Activated T-cell treated with anti-CD3 and anti-CD28 coated beads for 24 hours (primary cell): ENCODE results near the gene ZFP69B.
"Not testable (repeated sequence)": the region's sequence is repeated elsewhere in the genome, so short reads cannot be mapped to it uniquely, and the experiment has no call there.

ENCODE experiments used
- DNase-seq: peaks from one replicate; pipeline ENCODE4 v3.0.0-alpha.2; 2020; ENCODE audit warnings: low read depth

Gene ZFP69B

DNA sequence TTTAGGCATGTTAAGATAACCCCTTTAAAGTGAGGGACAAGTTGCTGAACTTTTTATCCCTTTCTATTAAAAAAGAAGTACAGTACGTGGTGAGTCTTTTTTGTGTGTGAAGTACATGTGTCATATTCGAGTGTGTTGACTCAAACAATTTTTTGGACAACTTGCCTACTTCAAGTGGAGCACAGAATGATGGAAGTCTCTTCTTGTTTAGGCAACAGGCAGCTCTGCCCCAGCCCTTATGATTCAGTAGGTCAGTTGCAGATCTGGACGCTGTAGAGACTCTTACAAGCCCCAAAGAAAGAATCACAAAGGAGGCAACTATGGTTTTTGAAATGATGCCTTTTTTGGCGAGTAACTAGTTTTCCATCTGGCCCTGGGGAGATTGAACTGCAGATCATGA is 14.4 kb upstream of the ZFP69B start:
- no peak for DNase-seq

DNA sequence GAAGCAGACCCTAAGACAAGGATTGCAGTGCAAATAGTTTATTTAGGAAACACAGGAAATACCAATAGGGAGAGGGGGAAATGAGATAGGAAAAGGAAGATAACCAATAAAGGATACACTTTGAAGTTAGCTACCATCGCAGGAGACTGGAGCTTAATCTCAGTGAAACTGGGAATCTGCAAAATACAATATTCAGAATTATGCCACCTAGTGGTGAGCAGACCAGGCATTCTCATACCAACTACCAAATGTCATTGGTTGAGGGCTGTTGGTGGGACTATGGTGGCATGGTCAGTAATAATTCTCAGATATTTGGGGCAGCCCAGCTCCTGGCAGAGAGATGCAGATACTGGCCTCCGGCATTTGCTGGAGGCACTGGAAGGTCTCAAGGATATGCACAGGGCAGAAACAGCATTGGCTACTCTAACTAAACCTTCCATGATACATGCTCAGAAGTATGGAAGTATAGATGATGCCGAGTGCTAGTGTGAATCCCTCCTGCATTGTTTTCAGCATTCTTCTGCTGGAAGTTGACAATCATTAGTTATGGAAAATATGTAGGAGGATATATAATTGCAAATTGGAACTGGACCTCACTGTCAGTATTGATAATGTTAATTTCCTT is 11.8 kb upstream of the ZFP69B start:
- no peak for DNase-seq

DNA sequence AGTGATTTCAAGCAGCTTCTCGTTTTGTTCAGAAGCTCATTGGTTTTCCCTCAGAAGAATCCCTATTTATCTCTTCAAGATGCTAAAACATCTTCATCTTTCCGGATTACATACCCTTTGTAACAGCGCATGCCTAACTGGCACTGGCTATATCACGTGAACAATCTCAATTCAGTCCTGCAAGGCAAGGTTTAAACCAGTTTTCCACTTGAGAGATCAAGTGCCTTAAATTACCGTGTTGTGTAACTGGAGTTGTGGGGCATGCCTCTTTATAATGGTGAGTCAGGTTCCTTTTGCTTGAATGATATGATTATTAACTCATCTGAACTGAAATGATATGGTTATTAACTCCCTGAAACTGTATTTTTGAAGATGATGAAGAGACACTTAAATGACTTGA is 11.0 kb upstream of the ZFP69B start:
- DNase-seq, result no peak

DNA sequence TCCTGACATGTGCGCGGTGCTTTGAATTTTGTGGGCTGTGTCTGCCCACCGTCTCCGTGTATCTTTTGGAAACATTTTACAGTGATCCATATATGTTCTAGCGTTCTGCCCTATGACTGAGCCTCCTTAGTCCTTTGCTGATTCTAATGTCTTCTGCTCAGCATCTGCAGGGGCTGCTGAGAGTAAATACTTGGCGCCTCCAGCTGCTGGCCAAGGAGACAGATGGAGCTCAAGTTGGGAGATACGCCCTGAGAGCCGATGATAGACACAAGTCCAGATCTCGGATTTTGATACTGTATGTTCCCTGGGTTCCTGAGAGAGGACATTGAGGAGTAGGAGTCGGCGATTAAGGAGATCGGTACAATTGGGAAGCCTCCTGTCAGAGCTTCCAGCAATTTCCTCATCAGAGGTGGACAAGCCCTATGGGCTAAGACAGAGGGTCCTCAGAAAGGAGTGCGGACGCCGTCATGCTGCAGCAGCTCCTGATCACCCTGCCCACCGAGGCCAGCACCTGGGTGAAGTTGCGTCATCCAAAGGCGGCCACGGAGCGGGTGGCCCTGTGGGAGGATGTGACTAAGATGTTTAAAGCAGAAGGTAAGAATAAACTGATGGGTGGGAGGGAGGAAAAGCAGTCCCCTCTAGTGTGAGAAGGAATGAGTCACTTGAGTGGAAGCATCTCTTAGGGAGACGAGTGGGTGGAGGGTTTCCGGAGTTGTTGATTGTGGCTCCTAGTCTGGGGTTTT is 390 bp downstream of the ZFP69B start:
- peak; percentile 77 for DNase-seq

DNA sequence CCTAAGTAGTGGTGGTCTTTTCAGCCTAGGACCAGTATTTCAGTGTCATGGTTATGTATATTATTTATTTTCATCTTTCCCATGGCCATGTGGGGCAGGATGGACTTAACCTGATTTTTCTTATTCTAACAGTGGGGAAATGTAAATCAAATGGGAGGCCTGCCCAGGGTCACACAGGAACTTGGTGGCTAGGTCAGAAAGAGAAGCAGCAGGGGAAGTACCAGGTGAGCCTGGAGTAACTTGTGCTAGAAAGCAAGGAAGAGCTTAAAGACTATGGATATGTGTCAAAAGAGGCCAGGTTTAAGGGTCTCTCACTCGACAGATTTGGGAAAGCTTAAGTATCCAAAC is 936 bp downstream of the ZFP69B start:
- DNase-seq, result no peak

- DNase-seq, result no peak
Measured at GRCh38 chr1:40454873-40455272, 4.6 kb downstream of the ZFP69B start.

GRCh38 chr1:40462956-40463590 is 12.8 kb downstream of the ZFP69B start:
- no peak for DNase-seq

DNA sequence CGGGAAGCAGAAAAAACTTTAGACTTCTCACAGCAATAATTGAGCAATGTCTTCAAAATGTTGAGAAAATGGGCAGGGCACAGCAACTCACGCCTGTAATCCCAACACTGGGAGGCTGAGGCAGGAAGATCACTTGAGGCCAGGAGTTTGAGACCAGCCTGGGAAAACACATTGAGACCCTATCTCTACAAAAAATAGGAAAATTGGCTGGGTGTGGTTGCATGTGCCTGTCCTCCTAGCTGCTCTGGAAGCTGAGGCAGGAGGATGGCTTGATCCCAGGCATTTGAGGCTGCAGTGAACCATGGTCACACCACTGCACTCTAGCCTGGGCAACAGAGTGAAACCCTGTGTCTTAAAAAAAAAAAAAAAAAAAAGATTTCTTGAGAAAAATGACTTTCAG is 19.1 kb downstream of the ZFP69B start:
- DNase-seq, result no peak

DNA sequence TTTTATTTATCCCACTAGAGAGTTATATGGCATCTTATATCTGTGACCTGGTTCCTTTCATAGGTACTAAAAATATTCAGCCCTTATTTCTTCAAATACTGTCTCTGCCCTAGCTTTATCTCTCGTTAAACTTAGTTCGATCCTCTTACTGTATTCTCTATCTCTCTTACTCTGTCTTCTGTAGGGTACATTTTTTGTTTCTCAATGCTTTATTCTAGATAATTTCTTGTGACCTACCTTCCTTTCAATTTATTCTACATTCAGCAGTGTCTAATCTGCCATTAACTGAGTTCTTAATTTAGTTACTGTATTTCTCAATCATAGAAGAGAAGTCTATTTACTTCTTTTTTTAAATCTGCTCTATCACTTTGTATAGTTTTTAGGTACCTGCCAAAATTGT is 25.0 kb downstream of the ZFP69B start:
- no peak for DNase-seq

DNA sequence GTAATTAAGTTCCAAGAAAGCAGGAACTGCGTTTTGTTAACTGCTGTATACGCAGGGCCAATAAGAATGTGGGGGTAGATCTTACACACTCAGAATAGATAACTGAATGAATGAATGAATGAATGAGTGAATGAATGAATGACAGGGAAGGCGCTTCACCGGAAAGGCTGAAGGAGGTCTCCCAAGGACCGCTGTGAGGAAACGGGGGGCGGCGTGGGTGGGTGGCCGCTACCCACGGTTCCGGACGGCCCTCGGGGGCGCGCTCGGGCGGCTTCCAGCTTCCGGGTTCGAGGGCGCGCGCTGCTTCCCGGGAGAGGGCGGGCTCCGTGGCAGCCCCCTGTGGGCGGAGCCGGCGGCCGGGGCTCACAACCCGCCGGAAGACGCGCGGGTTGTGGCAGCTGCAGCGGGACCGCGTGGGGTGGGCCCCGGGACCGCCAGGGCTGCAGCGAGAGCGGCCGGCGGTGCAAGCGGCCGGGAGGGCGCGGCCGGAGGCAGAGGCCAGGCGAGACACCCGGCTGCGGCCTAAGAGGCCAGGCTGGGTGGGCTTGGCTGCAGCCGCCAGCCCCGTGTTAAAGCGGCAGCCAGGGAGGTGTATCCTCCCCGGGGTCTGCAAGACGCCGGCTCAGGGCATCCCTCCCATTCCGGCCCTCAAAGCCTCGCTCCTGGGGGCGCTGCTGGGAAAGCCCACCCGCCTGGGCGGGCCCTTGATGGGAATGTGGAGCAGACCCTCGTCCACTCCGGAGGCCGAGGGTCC is 26.8 kb downstream of the ZFP69B start, which contains the start of gene ZFP69:
Gene ZFP69, plus strand, starts transcription at position 367 of the 754 bp plus-strand sequence. CDS start 2,072 bp downstream, outside the sequence.
- DNase-seq, result peak; percentile 58

GRCh38 chr1:40477678-40478053 is 27.4 kb downstream of the ZFP69B start:
- no peak for DNase-seq

DNA sequence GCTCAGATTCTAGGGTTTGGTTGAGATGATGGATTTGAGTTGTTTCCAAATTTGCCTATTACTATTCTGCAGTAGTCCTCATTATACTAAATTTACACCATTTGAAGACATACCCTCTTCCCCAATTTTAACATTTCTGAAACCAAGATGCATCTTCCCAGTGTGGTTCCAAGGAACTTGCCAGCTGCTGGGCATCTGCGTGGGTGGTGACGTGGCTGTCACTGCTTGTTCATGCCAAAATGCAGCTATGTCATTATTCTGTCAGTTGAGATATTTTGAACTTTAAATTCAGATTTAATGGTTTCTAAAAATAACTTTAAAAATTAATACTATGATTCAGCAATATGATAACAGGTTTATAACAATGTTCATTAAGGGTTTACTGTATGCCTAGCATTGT is 28.0 kb downstream of the ZFP69B start:
- no peak for DNase-seq

GRCh38 chr1:40479156-40479555 is 28.9 kb downstream of the ZFP69B start:
- DNase-seq, result no peak

- no peak for DNase-seq
Measured at GRCh38 chr1:40495315-40495903, 45.1 kb downstream of the ZFP69B start.

- DNase-seq, result not testable (repeated sequence)
Measured at GRCh38 chr1:40502651-40503050, 52.4 kb downstream of the ZFP69B start.

- DNase-seq, result no peak
Measured at GRCh38 chr1:40507973-40508372, 57.7 kb downstream of the ZFP69B start.

DNA sequence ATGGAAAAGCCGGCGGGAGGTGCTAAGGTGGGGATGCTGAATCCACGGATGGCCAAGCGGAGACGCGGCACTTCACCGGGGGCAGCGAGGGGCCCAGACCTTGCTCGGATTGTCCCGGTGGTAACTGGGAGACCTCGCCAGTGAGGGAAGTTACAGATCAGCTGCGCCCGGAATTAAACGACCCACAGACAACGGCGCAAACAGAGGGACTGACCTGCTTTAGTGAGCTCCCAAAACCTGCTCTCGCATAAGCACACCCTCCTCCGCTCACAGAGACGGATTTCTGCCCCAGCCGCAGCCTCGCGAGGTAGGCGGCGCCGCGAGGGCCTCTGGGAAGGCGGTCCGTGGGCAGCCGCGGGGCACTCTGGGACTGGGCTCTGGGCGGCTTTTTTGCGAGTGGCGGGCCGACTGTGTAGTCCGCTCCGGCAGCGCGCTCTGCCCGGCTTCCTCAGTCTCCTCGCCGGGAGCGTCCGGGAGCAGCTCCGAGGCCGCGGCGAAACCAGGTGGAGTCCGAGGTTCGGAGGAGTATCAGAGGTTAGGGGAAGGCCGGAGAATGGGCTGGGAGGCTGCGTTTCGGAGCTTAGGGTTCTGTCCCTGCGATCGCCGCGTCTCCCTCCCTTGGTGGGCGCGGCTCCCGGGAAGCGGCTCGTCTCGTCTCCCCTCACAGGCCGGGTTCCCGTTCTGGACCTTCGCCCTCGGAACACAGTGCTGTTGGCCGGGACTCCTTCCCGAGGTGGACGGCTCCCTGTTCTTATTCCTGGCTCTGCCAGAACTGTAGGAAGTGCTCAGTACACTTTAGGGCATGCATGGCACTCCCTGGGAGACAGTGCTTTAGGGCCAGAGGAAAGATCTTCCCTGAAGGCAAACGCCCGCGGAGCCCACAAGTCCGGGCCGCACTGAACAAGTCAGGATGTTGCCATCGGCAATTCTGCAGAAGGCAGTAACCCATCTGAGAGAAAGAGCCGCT is 58.4 kb downstream of the ZFP69B start, which contains the start of gene EXO5:
Gene EXO5, plus strand, starts transcription at position 393 of the 967 bp plus-strand sequence. CDS start 5,778 bp downstream, outside the sequence.
- DNase-seq, result peak; percentile 82
